Right lobe of liver (tissue), 6 donors: ENCODE results near the gene WDR44. TPM values are rescaled to one million over a fixed set of nuclear protein-coding genes. Genes with fewer than 3 reads are reported as not detected.

Experiments used
- ATAC-seq, 4 donors: fragments of 200-7000 bp; cut with Tn5 transposase; one replicate each; pipeline ENCODE4 v1.9.1; 2020; ENCODE audit warnings: mild to moderate bottlenecking in 4 of 4, moderate library complexity in 4 of 4
- DNase-seq, 3 donors: peaks; one replicate each; pipeline ENCODE4 v3.0.0-alpha.2; 2020
- H3K27ac ChIP-seq, 3 donors: fragments of 200-600 bp; one replicate each; pipeline ENCODE4 v1.8.0; 2022
- H3K27me3 ChIP-seq, 2 donors: fragments of 200-600 bp; one replicate each; pipeline ENCODE4 v1.8.0; 2022
- H3K36me3 ChIP-seq, 4 donors: fragments of 200-600 bp; sonication (generic) in 1 of 4; one replicate each; pipeline versions ENCODE4 v1.5.1 to v1.8.0; 2017 to 2022; ENCODE audit warnings: control low read depth in 1 of 4
- H3K4me1 ChIP-seq, 4 donors: fragments of 200-600 bp; sonication (generic) in 1 of 4; one replicate each; pipeline versions ENCODE4 v1.5.1 to v1.8.0; 2017 to 2022; ENCODE audit warnings: control low read depth in 1 of 4
- H3K4me3 ChIP-seq, 3 donors: fragments of 200-600 bp; one replicate each; pipeline ENCODE4 v1.8.0; 2022
- H3K9me3 ChIP-seq, 4 donors: fragments of 200-600 bp; sonication (generic) in 1 of 4; one replicate each; pipeline versions ENCODE4 v1.5.1 to v1.8.0; 2017 to 2022; ENCODE audit warnings: control low read depth in 1 of 4
- CTCF ChIP-seq, 4 donors: fragments of 200-600 bp in 3 of 4; fragments of 450-650 bp in 1 of 4; IDR thresholded peaks; one replicate each; pipeline versions ENCODE4 v1.5.1 to v1.8.0; 2016 to 2022; ENCODE audit warnings: antibody characterized with exemption in 4 of 4, mild to moderate bottlenecking in 2 of 4
- POLR2A ChIP-seq: fragments of 450-650 bp; IDR thresholded peaks from one replicate; pipeline ENCODE4 v1.6.1; 2017; ENCODE audit warnings: antibody characterized with exemption, mild to moderate bottlenecking
- WGBS: methylation state at CpG from one replicate; pipeline ENCODE4 v1.1.6; 2018; ENCODE audit warnings: low coverage, low lambda C conversion rate; ENCODE audit not compliant: insufficient coverage; ENCODE audit errors: missing lambda C conversion rate; 5-methylcytosine and 5-hydroxymethylcytosine counted together
- intact Hi-C, 2 donors: fragments of 100-400 bp; cut with DNase I; formaldehyde crosslinking; loops; one replicate each; pipeline versions ENCODE4 v1.11.2 to v1.14.1; 2022
- total RNA-seq, 6 experiments: library from RNA; depleted of rRNA in 2 of 6; stranded (reverse); fragments of >200 nt in 2 of 6; fragmentation: NEBNext Ultra II Directional in 3 of 6; extraction: Animal tissue kit (Norgen Biotek cat#: 25700) in 3 of 6; gene quantifications; one replicate each; pipeline versions ENCODE4 v1.1.0 to v1.2.4, GENCODE V29; 2016 to 2023
- donor health status: DM: no; HTN: yes; CAD: no.
- donor health status: DM: no; HTN: no; CAD: no.
- donor health status: DM: no; HTN: no; CAD: no.
- donor health status: DM: no; HTN: yes; CAD: no.
- donor health status: DM: no; HTN: yes; CAD: no.

WDR44 gene
- total RNA-seq, 6 experiments from 2014 or later: 6.2 to 11.6 (median 8.0) TPM

GRCh38 chrX:118493016-118493415 is 147.1 kb downstream of the WDR44 start:
- DNase-seq (no peak), ATAC-seq (no peak)
- TF ChIP-seq POLR2A: no peak
- intact Hi-C loops: no loop called here
- H3K4me3 ChIP-seq: no peak overlapping the region
- H3K27me3 ChIP-seq: no peaks in the 10 kb centered on the region
- 53% methylated on average over 3 of the region's 3 CpGs for WGBS
- no peaks in the 10 kb centered on the region for H3K36me3 ChIP-seq
- H3K4me1 ChIP-seq: peaks cover 0 to 3% (median 0%) of the 10 kb centered on the region in 4 donors
- no peaks in the 10 kb centered on the region for H3K9me3 ChIP-seq
- H3K27ac ChIP-seq: no peak overlapping the region

- TF ChIP-seq CTCF (IDR thresholded peaks at IDR 0.05): no peak
- no peak for TF ChIP-seq POLR2A
- Histone ChIP-seq H3K4me1 (peaks cover 0 to 3% (median 0%) of the 10 kb centered on the region in 4 donors), H3K27me3 (no peaks in the 10 kb centered on the region), H3K27ac (no peak overlapping the region), H3K9me3 (no peaks in the 10 kb centered on the region), H3K4me3 (no peak overlapping the region), H3K36me3 (no peaks in the 10 kb centered on the region)
- no peak for ATAC-seq
- intact Hi-C loops: no loop called here
- no peak for DNase-seq
- WGBS: 28% methylated on average over 2 of the region's 3 CpGs
Observed at GRCh38 chrX:118493653-118494297, 147.9 kb downstream of the WDR44 start.

- Histone ChIP-seq H3K9me3 (no peaks in the 10 kb centered on the region), H3K27ac (peak within 1 kb of the TSS; percentile 2 to 53 (median 13)), H3K4me1 (peaks cover 0 to 3% (median 0%) of the 10 kb centered on the region in 4 donors), H3K36me3 (no peaks in the 10 kb centered on the region), H3K27me3 (no peaks in the 10 kb centered on the region), H3K4me3 (peak within 1 kb of the TSS; percentile 31 to 60 (median 48))
- intact Hi-C loops: no loop called here
- 41% methylated on average over 20 of the region's 64 CpGs for WGBS
- TF ChIP-seq POLR2A: peak; percentile 27
- no peak for TF ChIP-seq CTCF (IDR thresholded peaks at IDR 0.05)
- ATAC-seq: peak; percentile 79 to 86 (median 82)
- peak; percentile 63 to 79 (median 66) for DNase-seq
Observed at GRCh38 chrX:118495061-118495921, 149.4 kb downstream of the WDR44 start, which contains the start of gene DOCK11. Gene DOCK11, plus strand, starts transcription at chrX:118495815. Its CDS starts 157 bp downstream, at chrX:118495972.

GRCh38 chrX:118495958-118496762 is 150.3 kb downstream of the WDR44 start:
- Histone ChIP-seq H3K9me3 (no peaks in the 10 kb centered on the region), H3K4me3 (peak overlapping the region; percentile 31 to 60 (median 48)), H3K36me3 (no peaks in the 10 kb centered on the region), H3K4me1 (peaks cover 0 to 3% (median 0%) of the 10 kb centered on the region in 4 donors), H3K27me3 (no peaks in the 10 kb centered on the region), H3K27ac (peak overlapping the region; percentile 2 to 53 (median 13))
- DNase-seq: peak; percentile 54 to 74 (median 57)
- intact Hi-C loops: no loop called here
- TF ChIP-seq CTCF (IDR thresholded peaks at IDR 0.05): no peak
- TF ChIP-seq POLR2A: no peak
- 40% methylated on average over 41 of the region's 81 CpGs for WGBS
- ATAC-seq: peak; percentile 34 to 66 (median 50)
